Mesothelial cell of epicardium (in vitro differentiated cells): ENCODE results near the gene PTGR1. TPM values are rescaled to one million over a fixed set of nuclear protein-coding genes. Genes with fewer than 3 reads are reported as not detected.

ENCODE experiments used
- DNase-seq, 2 experiments: peaks; one replicate each; pipeline ENCODE4 v3.0.0; 2021; ENCODE audit warnings: low spot score in 2 of 2; ENCODE audit not compliant: unreplicated experiment in 2 of 2
- H3K27ac Mint-ChIP-seq: 2 replicates; pipeline ENCODE4 v1.8.0; 2021; ENCODE audit warnings: mixed read lengths
- H3K27me3 Mint-ChIP-seq: 2 replicates; pipeline ENCODE4 v1.8.0; 2021; ENCODE audit warnings: low read depth, mixed read lengths
- H3K36me3 Mint-ChIP-seq: 2 replicates; pipeline ENCODE4 v1.8.0; 2021; ENCODE audit warnings: mixed read lengths
- H3K4me1 Mint-ChIP-seq: 2 replicates; pipeline ENCODE4 v1.8.0; 2021; ENCODE audit warnings: mixed read lengths
- H3K4me3 Mint-ChIP-seq: 2 replicates; pipeline ENCODE4 v1.8.0; 2021; ENCODE audit warnings: mild to moderate bottlenecking, moderate library complexity, mixed read lengths
- H3K9me3 Mint-ChIP-seq: 2 replicates; pipeline ENCODE4 v1.8.0; 2021; ENCODE audit warnings: mixed read lengths
- CTCF ChIP-seq: fragments of 200-600 bp; sonication (generic); IDR thresholded peaks from one replicate; pipeline ENCODE4 v1.5.0; 2021; ENCODE audit warnings: antibody characterized with exemption; ENCODE audit not compliant: unreplicated experiment
- total RNA-seq: library from RNA; stranded (reverse); gene quantifications from 3 replicates; pipeline ENCODE4 v1.2.1, GENCODE V29; 2021

Gene PTGR1
- total RNA-seq, 1 donor from 2014 or later = 49.2 TPM

GRCh38 chr9:111632060-111632459 is 32.6 kb upstream of the PTGR1 start:
- H3K27me3 Mint-ChIP-seq = no peaks in the 10 kb centered on the region
- peaks cover 49% of the 10 kb centered on the region for H3K4me1 Mint-ChIP-seq
- H3K4me3 Mint-ChIP-seq = peak overlapping the region; percentile 98
- no peak for TF ChIP-seq CTCF
- peak overlapping the region; percentile 91 for H3K27ac Mint-ChIP-seq
- DNase-seq = no peak
- no peaks in the 10 kb centered on the region for H3K9me3 Mint-ChIP-seq
- no peaks in the 10 kb centered on the region for H3K36me3 Mint-ChIP-seq

- no peaks in the 10 kb centered on the region for H3K36me3 Mint-ChIP-seq
- peak within 1 kb of the TSS; percentile 98 for H3K4me3 Mint-ChIP-seq
- no peak for TF ChIP-seq CTCF
- no peaks in the 10 kb centered on the region for H3K9me3 Mint-ChIP-seq
- peak; percentile 94 to 96 for DNase-seq
- H3K4me1 Mint-ChIP-seq = peaks cover 49% of the 10 kb centered on the region
- no peaks in the 10 kb centered on the region for H3K27me3 Mint-ChIP-seq
- H3K27ac Mint-ChIP-seq = peak within 1 kb of the TSS; percentile 97
These were observed 31.9 kb upstream of the PTGR1 start, which contains the start of gene DNAJC25 for GRCh38 chr9:111631214-111631971. DNAJC25 (plus strand) TSS chr9:111631334; CDS start chr9:111631408, 74 bp downstream.

GRCh38 chr9:111630964-111631213 is 31.4 kb upstream of the PTGR1 start:
- Mint-ChIP-seq H3K4me3 (peak overlapping the region; percentile 98), H3K36me3 (no peaks in the 10 kb centered on the region), H3K27ac (peak overlapping the region; percentile 97), H3K27me3 (no peaks in the 10 kb centered on the region), H3K9me3 (no peaks in the 10 kb centered on the region), H3K4me1 (peaks cover 47% of the 10 kb centered on the region)
- TF ChIP-seq CTCF = no peak
- no peak for DNase-seq

GRCh38 chr9:111630182-111630963 is 30.9 kb upstream of the PTGR1 start:
- DNase-seq = no peak
- Mint-ChIP-seq H3K9me3 (no peaks in the 10 kb centered on the region), H3K4me3 (peak overlapping the region; percentile 98), H3K36me3 (no peaks in the 10 kb centered on the region), H3K4me1 (peaks cover 42% of the 10 kb centered on the region), H3K27ac (peak overlapping the region; percentile 97), H3K27me3 (no peaks in the 10 kb centered on the region)
- TF ChIP-seq CTCF = no peak

GRCh38 chr9:111628411-111628810 is 29.0 kb upstream of the PTGR1 start:
- TF ChIP-seq CTCF = no peak
- DNase-seq = no peak
- Mint-ChIP-seq H3K4me3 (no peak overlapping the region), H3K27ac (no peak overlapping the region), H3K27me3 (peaks cover 3% of the 10 kb centered on the region), H3K9me3 (no peaks in the 10 kb centered on the region), H3K4me1 (peaks cover 22% of the 10 kb centered on the region), H3K36me3 (no peaks in the 10 kb centered on the region)
